Panc1 (cell line): ENCODE data around the gene CEACAM7. TPM values are rescaled to one million over a fixed set of nuclear protein-coding genes. Genes with fewer than 3 reads are reported as not detected.

Source experiments
- ATAC-seq: fragments of 200-7000 bp; cut with Tn5 transposase; 2 replicates; pipeline ENCODE4 v1.9.1; 2020; ENCODE audit warnings: mild to moderate bottlenecking, moderate library complexity
- BruUV-seq: library from RNA; stranded (reverse); fragments of 400-500 nt; replicated peaks from 2 replicates; lab custom pipeline; 2021; lab: Mats Ljungman, UMichigan
- CTCF ChIA-PET: fragments of 300-600 bp; sonication (Branson Sonifier 250); formaldehyde crosslinking; loops from one replicate; lab custom pipeline; 2022; ENCODE audit warnings: antibody characterized with exemption; lab: Charles Lee
- POLR2A ChIA-PET: fragments of 300-600 bp; sonication (Branson Sonifier 250); formaldehyde crosslinking; loops from one replicate; lab custom pipeline; 2022; ENCODE audit warnings: antibody characterized with exemption; lab: Charles Lee
- DNase-seq: peaks from one replicate; pipeline ENCODE4 v3.0.0-alpha.2; 2010; ENCODE audit warnings: low read depth, low spot score
- H3K27ac ChIP-seq: 2 replicates; pipeline ENCODE4 v1.5.1; 2011; ENCODE audit warnings: mild to moderate bottlenecking, low read length, inconsistent platforms
- H3K27me3 ChIP-seq: fragments of 200-500 bp; sonication (Bioruptor generic); 2 replicates; pipeline ENCODE4 v1.6.0; 2014; ENCODE audit warnings: low read length, inconsistent platforms; ENCODE audit not compliant: control insufficient read depth, insufficient read depth
- H3K36me3 ChIP-seq: fragments of 200-500 bp; sonication (Bioruptor generic); 2 replicates; pipeline ENCODE4 v1.5.1; 2014; ENCODE audit warnings: inconsistent platforms, mild to moderate bottlenecking, low read length, moderate library complexity; ENCODE audit not compliant: control insufficient read depth, insufficient read depth
- H3K4me1 ChIP-seq: 2 replicates; pipeline ENCODE4 v1.5.1; 2011; ENCODE audit warnings: inconsistent platforms, mild to moderate bottlenecking, low read length, moderate library complexity; ENCODE audit not compliant: control insufficient read depth, insufficient read depth
- H3K4me3 ChIP-seq, 2 experiments: 2 replicates each; pipeline ENCODE4 v1.5.1; 2011 to 2012; ENCODE audit warnings: low read depth in 2 of 2, low read length in 2 of 2, mild to moderate bottlenecking in 2 of 2, inconsistent platforms in 1 of 2, moderate library complexity in 1 of 2
- H3K9me3 ChIP-seq: fragments of 200-500 bp; sonication (Bioruptor generic); 2 replicates; pipeline ENCODE4 v1.5.1; 2014; ENCODE audit warnings: low read depth, mild to moderate bottlenecking, inconsistent platforms, low read length, moderate library complexity; ENCODE audit not compliant: control insufficient read depth, insufficient read depth
- CTCF ChIP-seq: fragments of 450-650 bp; IDR thresholded peaks from 2 replicates; pipeline ENCODE4 v1.5.1; 2017; ENCODE audit warnings: mild to moderate bottlenecking
- POLR2AphosphoS5 ChIP-seq: IDR thresholded peaks from 2 replicates; pipeline ENCODE4 v1.6.1; 2012; ENCODE audit warnings: mild to moderate bottlenecking, low read depth, low read length, moderate library complexity
- REST ChIP-seq, 2 experiments: IDR thresholded peaks; 2 replicates each; pipeline ENCODE4 v1.6.1; 2011 to 2012; ENCODE audit warnings: low read depth in 2 of 2, control low read depth in 1 of 2, low read length in 1 of 2, mild to moderate bottlenecking in 1 of 2, moderate library complexity in 1 of 2; ENCODE audit not compliant: insufficient read depth in 1 of 2
- SIN3A ChIP-seq: IDR thresholded peaks from 2 replicates; pipeline ENCODE4 v1.6.1; 2012; ENCODE audit warnings: low read depth, mild to moderate bottlenecking, low read length, moderate library complexity, borderline replicate concordance; ENCODE audit not compliant: insufficient read depth
- TCF7L2 ChIP-seq: IDR thresholded peaks from 2 replicates; pipeline ENCODE4 v1.6.1; 2011; ENCODE audit warnings: mild to moderate bottlenecking, low read depth, low read length, inconsistent platforms
- in situ Hi-C: cut with HindIII; loops from 2 replicates; pipeline ENCODE4 v1.10.0; 2016; ENCODE audit warnings: low sequenced_read_pairs, low pct_unique_long_range_greater_than_20kb
- intact Hi-C: fragments of 100-400 bp; cut with micrococcal nuclease; formaldehyde crosslinking; loops from one replicate; pipeline ENCODE4 v1.10.0; 2022; ENCODE audit not compliant: unreplicated experiment
- total RNA-seq: library from RNA; stranded (reverse); gene quantifications from one replicate; pipeline ENCODE4 v1.2.1, GENCODE V29; 2021; ENCODE audit not compliant: unreplicated experiment

The CEACAM7 gene
- total RNA-seq, 1 experiment from 2014 or later = not detected

- Histone ChIP-seq H3K4me1 (no peaks in the 10 kb centered on the region), H3K4me3 (no peak overlapping the region), H3K27me3 (no peaks in the 10 kb centered on the region; the same call in none of the 2 replicates), H3K36me3 (no peaks in the 10 kb centered on the region), H3K9me3 (no peaks in the 10 kb centered on the region), H3K27ac (no peak overlapping the region)
- CTCF ChIA-PET = no interaction called here
- POLR2A ChIA-PET = no interaction called here
- in situ Hi-C loops (no loop called here), intact Hi-C loops (no loop called here)
- TF ChIP-seq SIN3A = no peak
- no peak for TF ChIP-seq CTCF
- TF ChIP-seq TCF7L2 = no peak
- no peak for TF ChIP-seq POLR2AphosphoS5
- TF ChIP-seq REST (IDR thresholded peaks at IDR 0.05; ENCODE audit: insufficient read depth in 1 of 2, low read depth in 2 of 2, low read length in 1 of 2) = no peak
- no TSS peak for BruUV-seq
- DNase-seq = no peak
- ATAC-seq = no peak
Measured at GRCh38 chr19:41682437-41682836, 5.6 kb downstream of the CEACAM7 start.

- Histone ChIP-seq H3K27ac (no peak overlapping the region), H3K9me3 (no peaks in the 10 kb centered on the region), H3K4me1 (no peaks in the 10 kb centered on the region), H3K36me3 (no peaks in the 10 kb centered on the region), H3K27me3 (peaks cover 5% of the 10 kb centered on the region), H3K4me3 (no peak overlapping the region)
- in situ Hi-C loops = no loop called here
- DNase-seq (no peak), ATAC-seq (no peak)
- CTCF ChIA-PET = no interaction called here
- no TSS peak for BruUV-seq
- intact Hi-C loops = no loop called here
- TF ChIP-seq REST (IDR thresholded peaks at IDR 0.05; ENCODE audit: insufficient read depth in 1 of 2, low read depth in 2 of 2, low read length in 1 of 2) (no peak), POLR2AphosphoS5 (no peak), SIN3A (no peak), TCF7L2 (no peak), CTCF (no peak)
- POLR2A ChIA-PET = no interaction called here
Measured at GRCh38 chr19:41671486-41671885, 16.6 kb downstream of the CEACAM7 start.
